Fibroblast of peridontal ligament (primary cell): ENCODE results near the gene GGPS1.
"Not testable (repeated sequence)": the region's sequence is repeated elsewhere in the genome, so short reads cannot be mapped to it uniquely, and the experiment has no call there.

Experiments
- DNase-seq: peaks from one replicate; pipeline ENCODE4 v3.0.0-alpha.2; 2010; ENCODE audit errors: extremely low read depth

GGPS1 gene

DNA sequence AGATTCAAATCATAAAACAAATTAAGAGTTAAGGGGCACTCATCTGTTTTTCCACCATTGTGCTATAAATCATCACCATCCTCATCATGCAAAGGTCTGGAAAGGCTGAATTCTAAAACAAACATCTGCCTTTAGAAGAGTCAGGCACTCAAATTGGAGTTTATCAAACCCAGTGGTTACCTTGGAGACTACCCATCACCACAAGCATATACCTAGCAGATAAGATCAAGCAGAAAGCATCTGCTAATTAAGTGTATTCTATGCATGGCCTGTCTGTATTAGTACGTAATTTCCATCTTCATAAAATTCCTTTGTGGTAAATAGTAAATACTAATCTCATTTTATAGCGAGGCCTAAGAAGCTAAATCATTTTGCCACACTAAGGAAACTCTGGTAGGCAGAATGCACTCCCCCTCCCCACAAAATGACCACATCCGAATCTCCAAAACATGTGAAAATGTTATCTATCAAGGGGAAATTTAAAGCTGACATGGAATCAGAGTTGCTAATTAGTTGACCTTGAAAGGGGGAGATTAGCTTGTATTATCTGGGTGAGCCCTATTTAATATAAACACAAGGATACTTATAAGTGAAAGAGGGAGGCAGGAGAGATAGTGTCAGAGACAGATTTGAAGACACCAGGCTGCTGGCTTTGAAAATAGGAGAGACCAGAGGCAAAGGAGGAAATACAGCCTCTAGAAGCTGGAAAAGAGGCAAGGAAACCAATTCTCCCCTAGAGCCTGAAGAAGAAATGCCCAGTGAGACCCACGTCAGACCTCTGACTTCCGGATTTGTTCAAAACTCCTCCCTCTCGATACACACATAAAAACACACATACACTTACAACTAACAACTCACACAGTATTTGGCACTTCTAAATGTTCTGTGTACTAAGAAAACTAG, 23.6 kb upstream of the GGPS1 start:
- DNase-seq: no peak

GRCh38 chr1:235307158-235308124, 20.9 kb upstream of the GGPS1 start:
- DNase-seq: peak; percentile 66

- DNase-seq: not testable (repeated sequence)
These were observed 19.2 kb upstream of the GGPS1 start for GRCh38 chr1:235309206-235309605.

DNA sequence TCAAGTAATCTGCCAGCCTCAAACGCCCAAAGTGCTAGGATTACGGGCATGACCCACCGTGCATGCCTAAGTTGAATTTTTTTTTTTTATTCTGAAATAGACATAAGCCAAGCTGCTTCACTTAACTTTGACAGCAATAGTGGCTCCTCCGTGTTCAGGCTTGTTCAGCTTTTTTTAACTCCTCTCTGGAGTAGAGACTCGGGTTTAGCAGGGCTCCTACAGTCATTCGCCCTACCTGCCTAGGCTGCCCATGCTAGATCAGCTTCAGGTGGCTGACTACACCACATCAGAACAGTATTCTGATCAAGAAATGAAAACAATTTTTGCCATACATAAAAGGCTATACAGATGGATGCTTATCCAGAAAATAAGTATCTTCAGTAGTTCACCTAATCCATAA, 15.1 kb upstream of the GGPS1 start:
- DNase-seq: no peak

- DNase-seq: peak; percentile 69
These were observed 14.3 kb upstream of the GGPS1 start for GRCh38 chr1:235313931-235314678.

DNA sequence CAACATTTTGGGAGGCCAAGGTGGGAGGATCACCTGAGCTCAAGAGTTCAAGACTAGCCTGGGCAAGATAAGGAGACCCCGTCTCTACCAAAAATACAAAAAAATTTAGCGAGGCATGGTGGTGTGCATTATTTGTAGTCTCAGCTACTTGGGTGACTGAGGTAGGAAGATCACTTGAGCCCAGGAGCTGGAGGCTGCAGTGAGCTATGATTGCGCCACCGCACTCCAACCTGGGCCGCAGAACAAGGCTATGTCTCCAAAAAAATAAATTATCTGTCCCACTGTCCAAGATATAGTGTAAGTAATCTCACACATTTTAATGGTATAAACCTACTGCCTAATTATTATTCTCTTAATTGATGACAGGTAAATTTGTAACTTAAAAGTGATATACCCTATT, 13.2 kb upstream of the GGPS1 start:
- no peak for DNase-seq

DNA sequence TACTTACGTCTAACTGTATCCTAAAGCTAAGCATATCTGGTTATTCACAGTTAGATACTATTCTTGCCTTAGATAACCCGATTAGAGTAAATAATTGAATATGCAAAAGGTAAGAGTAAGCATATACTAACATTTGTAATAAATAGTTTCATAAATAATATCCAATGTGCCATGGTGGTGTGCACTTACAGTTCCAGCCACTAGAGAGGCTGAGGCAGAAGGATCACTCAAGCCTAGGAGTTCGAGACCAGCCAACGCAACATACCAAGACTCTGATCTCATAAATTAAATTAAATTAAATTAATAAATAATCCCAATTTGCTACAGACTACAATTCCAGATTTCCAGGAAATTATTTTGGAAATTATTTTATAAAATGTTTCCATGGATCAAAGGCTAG, 12.6 kb upstream of the GGPS1 start:
- no peak for DNase-seq

DNA sequence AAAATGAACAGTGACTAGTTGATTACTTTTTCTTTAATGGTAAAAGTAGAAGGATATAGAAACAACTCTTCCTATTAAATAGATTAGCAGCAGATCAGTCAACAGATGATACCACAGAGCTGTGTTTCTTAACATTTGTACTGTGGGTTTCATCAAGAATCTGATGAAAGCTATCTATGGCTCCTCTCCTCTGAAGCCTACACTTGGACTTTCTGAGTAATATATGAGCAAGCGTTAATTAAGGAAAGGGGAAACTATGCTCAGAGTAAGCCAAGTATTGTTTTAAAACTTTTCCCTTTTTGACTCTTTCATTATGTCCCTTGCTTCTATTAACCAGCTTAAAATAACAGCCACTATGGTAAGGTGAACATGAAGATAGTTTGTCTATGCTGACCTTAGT, 11.2 kb upstream of the GGPS1 start:
- DNase-seq: peak; percentile 49

- no peak for DNase-seq
These were observed 9.1 kb upstream of the GGPS1 start for GRCh38 chr1:235319255-235319654.

- DNase-seq: no peak
These were observed 7.7 kb upstream of the GGPS1 start for GRCh38 chr1:235320521-235321179.

DNA sequence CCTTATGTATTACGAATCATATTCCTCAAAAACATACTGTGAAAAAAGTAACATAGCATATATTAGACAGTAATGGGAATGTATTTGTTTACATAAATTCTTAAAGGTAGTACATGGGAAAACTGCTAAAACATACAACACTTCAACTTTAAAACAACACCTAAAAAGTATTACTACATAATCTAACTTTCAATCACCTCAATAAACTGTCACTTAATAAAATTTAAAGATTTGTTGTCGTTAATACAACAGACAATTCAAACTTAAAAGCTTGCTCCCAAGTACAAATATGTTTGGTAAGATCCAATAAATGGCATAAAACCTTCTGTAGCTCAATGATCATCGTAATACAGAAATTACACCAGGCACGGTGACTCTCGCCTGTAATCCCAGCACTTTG, 4.1 kb upstream of the GGPS1 start:
- no peak for DNase-seq

DNA sequence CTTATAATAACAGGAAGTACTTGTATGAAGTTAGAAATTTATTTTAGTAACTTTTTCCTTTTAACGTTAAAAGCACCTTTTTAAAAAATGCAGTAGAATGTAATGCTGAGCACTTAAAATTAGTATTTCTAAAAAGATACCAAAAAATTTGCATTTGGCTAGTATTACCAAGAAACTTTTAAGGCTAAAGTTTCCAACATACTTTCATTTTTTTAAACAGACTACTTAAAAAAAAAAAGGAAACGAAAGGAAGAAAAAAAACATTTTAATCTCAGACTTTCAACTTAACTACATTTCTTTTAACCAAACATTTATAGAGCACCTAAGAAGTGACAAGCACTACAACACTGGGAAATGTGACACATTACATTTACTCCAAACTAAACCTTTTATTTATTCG, 3.2 kb upstream of the GGPS1 start:
- DNase-seq: no peak

GRCh38 chr1:235325854-235326253, 2.5 kb upstream of the GGPS1 start:
- no peak for DNase-seq

- no peak for DNase-seq
These were observed 1.4 kb upstream of the GGPS1 start for GRCh38 chr1:235326719-235327558.

- DNase-seq: no peak
These were observed 655 bp upstream of the GGPS1 start, which contains the start of gene ARID4B for GRCh38 chr1:235327559-235328270. Gene ARID4B, minus strand, starts transcription at chr1:235328179. Its CDS starts 1,260 bp downstream, at chr1:235326919.

- peak; percentile 23 for DNase-seq
These were observed 951 bp downstream of the GGPS1 start for GRCh38 chr1:235329139-235329902.

GRCh38 chr1:235330918-235331285, 2.5 kb downstream of the GGPS1 start:
- DNase-seq: no peak

DNA sequence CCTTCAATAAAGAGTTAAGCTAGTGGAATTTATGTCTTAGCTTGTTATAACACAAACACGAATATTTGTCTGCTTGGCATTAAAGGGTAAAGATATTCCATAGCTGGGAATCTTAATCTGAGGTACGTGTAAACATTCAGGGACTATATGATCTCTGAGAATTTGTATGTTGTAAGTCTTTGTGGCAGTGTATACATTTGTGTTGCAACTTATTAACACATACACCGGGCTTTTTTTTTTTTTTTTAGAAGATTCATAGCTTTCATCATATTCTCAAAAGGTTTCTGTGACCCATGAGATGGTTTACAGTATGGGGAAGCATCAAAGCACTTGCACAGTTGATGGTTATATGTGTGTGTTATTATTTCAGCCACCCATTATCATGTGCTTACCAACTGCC, 3.0 kb downstream of the GGPS1 start:
- DNase-seq: no peak

DNA sequence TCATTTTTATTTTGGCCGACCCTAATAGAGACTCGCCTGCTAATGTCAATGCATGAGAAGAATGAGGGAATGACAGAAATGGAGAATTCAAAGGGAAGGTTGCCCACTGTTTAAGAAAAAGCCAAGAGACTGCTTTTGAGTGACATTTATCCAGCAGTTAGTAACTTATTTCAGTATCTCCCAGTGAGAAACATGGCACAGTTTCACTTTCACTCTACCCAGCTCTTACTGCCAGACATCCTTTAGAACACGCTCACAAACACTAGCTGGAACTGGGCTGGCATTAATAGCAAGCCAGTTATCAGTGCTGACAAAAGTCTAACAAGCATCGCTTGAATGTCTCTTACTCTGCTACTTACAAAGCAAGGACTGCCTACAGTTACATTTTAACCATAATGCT, 8.5 kb downstream of the GGPS1 start:
- peak; percentile 56 for DNase-seq
